ENCODE results near the gene LMTK3.

GRCh38 chr19:48513289-48514122, 1.9 kb upstream of the LMTK3 start:
- no peak for TF ChIP-seq CSRNP3 (CRISPR knock-in tag; IDR thresholded peaks at IDR 0.05)
- no peak for TF ChIP-seq CSDC2 (CRISPR knock-in tag; IDR thresholded peaks at IDR 0.05)
- no peak for TF ChIP-seq ZNF565 (CRISPR knock-in tag; conservative IDR thresholded peaks at IDR 0.05; ENCODE audit: low read depth)
- no peak for TF ChIP-seq TSHZ2 (CRISPR knock-in tag; IDR thresholded peaks at IDR 0.05)
- no peak for TF ChIP-seq RARB (CRISPR knock-in tag; IDR thresholded peaks at IDR 0.05)
- TF ChIP-seq ZFP30 (CRISPR knock-in tag; IDR thresholded peaks at IDR 0.05) = no peak

All from SK-N-SH treated with all-trans-retinoic acid at 6 μM for 48 hours (cell line).